WI38 (cell line): ENCODE data around the gene PLK3.
"Not testable (repeated sequence)": the region's sequence is repeated elsewhere in the genome, so short reads cannot be mapped to it uniquely, and the experiment has no call there.

Experiments used
- H3K4me3 ChIP-seq: 2 replicates; pipeline ENCODE4 v1.5.1; 2011; ENCODE audit warnings: low read depth, mild to moderate bottlenecking, control low read depth, low read length
- TF ChIP-seq, protein P1 (sequence below): IDR thresholded peaks from 2 replicates; pipeline ENCODE4 v1.5.1; 2012; ENCODE audit warnings: low read depth, mild to moderate bottlenecking, control low read depth, low read length

The PLK3 gene

DNA sequence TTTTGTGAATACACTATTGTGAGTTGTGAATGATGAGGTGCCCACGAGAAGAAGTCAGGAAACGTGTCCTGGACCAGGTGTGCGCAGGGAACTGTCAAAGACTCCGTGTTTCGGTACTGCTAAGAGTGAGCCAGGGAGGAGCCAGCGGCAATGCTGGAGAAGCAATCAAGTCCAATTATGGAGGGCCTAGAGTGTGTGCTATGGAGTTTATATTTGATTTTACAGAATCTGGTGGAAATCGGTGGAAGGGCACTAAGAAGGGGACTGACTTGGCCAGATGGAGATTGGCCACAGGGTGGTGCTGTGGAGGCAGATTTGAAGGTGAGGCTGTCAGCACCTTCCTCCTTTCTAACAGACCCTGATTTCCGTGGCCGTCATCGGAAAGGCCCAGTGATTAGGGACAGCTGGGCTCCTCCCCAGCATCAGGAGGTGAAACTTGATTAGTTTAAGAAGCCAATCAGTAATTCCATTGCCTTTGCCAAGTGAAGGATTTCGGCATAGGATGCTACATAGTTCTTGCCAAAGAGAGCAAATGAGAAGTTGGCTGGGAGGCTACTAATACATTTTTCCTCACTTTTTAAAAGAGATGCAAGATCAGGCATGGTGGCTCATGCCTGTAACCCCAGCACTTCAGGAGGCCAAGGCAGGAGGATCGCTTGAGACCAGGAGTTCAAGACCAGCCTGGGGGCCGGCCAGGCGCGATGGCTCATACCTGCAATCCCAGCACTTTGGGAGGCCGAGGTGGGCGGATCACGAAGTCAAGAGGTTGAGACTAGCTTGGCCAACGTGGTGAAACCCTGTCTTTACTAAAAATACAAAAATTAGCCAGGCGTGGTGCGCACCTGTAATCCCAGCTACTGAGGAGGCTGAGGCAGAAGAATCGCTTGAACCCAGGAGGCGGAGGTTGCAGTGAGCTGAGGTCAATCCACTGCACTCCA lies 35.8 kb downstream of the PLK3 start:
- no peak overlapping the region for H3K4me3 ChIP-seq
- TF ChIP-seq, protein P1, sequence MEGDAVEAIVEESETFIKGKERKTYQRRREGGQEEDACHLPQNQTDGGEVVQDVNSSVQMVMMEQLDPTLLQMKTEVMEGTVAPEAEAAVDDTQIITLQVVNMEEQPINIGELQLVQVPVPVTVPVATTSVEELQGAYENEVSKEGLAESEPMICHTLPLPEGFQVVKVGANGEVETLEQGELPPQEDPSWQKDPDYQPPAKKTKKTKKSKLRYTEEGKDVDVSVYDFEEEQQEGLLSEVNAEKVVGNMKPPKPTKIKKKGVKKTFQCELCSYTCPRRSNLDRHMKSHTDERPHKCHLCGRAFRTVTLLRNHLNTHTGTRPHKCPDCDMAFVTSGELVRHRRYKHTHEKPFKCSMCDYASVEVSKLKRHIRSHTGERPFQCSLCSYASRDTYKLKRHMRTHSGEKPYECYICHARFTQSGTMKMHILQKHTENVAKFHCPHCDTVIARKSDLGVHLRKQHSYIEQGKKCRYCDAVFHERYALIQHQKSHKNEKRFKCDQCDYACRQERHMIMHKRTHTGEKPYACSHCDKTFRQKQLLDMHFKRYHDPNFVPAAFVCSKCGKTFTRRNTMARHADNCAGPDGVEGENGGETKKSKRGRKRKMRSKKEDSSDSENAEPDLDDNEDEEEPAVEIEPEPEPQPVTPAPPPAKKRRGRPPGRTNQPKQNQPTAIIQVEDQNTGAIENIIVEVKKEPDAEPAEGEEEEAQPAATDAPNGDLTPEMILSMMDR, result peak; percentile 80

DNA sequence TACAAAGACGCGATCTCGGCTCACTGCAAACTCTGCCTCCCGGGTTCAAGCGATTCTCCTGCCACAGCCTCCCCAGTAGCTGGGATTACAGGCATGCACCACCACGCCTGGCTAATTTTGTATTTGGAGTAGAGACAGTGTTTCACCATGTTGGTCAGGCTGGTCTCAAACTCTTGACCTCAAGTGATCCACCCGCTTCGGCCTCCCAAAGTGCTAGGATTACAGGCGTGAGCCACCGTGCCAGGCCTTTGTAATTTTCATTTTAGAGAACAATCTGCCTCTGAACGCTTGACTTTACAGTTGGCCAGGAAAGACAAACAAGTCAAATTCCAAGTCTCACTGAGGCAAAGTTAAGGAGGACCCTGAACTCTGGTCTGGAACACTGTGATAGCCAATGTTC lies 38.1 kb downstream of the PLK3 start:
- not testable (repeated sequence) for H3K4me3 ChIP-seq

DNA sequence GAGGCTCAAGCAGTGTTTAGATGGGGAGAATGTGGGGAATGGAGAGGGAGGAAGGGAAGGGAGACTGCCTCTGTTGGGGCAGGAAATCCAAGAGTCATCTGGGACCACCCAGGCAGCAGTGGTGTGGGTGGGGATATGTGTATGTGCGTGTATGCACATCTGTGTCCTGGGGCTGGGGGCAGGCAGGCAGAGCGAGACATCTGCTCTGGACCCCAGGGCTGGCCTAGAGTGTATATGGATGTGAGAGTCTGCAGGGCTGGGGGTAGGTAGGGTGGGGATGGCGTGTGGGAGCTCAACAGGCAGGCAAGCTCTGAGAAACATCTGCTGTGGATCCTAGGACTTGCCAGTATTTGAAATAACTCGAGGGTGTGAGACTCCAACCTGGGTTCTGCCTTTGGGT lies 39.4 kb downstream of the PLK3 start:
- TF ChIP-seq, protein P1, result no peak

DNA sequence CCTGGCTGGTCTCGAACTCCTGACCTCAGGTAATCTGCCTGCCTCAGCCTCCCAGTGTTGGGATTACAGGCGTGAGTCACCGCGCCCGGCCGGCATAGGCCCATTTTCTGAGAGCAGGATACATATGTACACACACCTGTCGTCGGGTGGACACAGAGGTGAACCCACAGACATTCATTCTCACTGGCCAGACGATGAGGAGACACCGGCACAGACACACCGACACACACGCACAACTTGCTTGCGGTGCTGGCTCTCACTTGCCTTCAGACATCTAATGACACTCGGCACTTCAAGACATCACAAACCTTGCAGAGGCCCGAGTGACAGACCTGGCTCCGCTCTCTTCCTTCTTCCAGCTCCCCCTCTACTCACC lies 42.3 kb downstream of the PLK3 start:
- TF ChIP-seq, protein P1, result no peak
- peak overlapping the region; percentile 65 for H3K4me3 ChIP-seq

More for the DNA sequence above, 39.4 kb downstream of the PLK3 start:
- no peak overlapping the region for H3K4me3 ChIP-seq

DNA sequence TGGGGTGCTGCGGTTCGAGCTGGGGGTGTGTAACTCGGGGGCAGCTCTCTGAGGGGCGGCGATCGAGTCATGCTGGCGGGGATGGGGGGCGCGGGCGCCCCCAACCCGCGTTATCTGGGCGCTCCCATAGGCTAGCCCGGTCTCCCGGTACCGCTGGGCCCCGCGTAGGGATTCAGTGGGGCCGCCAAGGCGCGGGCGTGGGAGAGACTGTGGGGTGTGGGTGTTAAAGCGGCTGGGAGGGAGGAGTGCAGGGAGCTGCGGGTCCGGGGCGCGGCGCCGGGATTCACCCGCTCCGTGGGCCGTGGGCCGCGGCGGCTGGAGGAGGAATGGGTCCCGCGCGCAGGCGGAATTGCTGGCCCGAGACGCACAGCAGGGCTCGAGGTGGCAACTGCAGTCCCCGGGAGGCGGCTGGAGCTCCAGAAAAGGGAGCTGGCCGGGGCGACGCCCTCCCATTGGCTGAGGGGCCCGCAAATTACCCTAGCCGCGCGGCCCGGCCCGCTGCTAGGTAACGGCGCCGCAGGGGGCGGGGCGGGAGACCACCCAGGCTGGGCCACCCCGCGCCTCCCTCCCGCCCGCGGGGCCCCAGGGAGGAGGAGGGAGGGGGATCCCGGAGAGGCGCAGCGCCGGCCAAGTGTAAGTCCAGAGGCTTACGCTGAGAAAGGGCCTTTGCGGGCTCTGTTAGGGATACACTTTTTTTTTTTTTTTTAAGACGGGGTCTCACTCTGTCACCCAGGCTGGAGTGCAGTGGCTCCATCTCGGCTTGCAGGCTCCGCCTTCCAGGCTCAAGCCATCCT lies 42.9 kb downstream of the PLK3 start, which contains the start of gene PTCH2:
PTCH2 (minus strand) TSS at position 392 of the 794 bp plus-strand sequence; CDS start at position 71, 321 bp downstream.
- TF ChIP-seq, protein P1, result no peak
- H3K4me3 ChIP-seq, result peak within 1 kb of the TSS; percentile 65

DNA sequence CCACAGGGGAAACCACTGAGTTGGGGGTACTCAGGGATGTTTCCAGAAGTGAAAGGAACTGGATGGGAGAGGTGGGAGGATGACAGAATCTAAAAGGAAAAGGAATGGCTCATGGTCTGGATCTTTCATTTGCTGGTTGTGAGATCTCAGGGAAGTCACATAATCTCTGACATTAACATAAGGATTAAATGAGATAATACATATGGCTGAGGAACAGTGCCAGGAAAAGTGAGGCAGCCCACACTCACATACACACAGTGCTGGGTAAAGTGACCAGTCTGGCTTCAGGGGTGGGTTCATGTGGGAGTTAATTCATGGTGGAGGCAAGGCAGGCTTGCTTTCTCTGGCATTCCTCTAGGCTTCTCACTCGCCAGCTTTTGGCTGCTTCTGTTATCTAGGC lies 46.8 kb downstream of the PLK3 start:
- TF ChIP-seq, protein P1, result no peak
- no peak overlapping the region for H3K4me3 ChIP-seq

DNA sequence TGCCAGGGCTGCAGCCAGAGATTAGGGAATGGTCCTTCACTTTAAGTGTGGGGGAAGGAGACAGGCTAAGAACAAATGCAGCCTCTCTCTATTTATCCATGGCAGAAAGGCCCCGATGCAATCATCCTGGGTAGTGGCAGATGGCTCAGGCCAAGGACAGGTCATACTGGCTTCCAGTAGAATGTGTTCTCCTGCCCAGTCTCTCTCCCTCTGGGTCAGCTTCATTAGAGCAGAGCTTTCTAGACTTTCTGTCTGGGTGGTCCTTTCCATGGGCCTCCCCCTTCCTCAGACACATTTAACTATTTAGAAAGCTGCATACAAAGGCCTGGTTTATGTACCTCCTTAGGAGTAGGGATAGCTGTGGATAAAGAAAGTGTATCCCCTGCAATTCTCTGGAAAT lies 47.7 kb downstream of the PLK3 start:
- no peak overlapping the region for H3K4me3 ChIP-seq
- TF ChIP-seq, protein P1, result no peak
